ENCODE measurements around the gene PKM.

The PKM gene

GRCh38 chr15:72154316-72154715, 76.7 kb downstream of the PKM start:
- Histone ChIP-seq H3K9ac (ENCODE audit: low read depth, low read length) (no peak overlapping the region), H3K36me3 (ENCODE audit: control insufficient read depth, insufficient read depth, low read length) (no peaks in the 10 kb centered on the region), H3K4me3 (ENCODE audit: low read depth, low read length) (no peak overlapping the region), H3K9me3 (ENCODE audit: control insufficient read depth, insufficient read depth, low read length) (no peaks in the 10 kb centered on the region), H3K4me1 (ENCODE audit: control insufficient read depth, insufficient read depth, low read length) (peaks cover 4% of the 10 kb centered on the region; the same call in 1 of the 2 replicates), H3K27ac (ENCODE audit: low read depth, low read length) (no peak overlapping the region), H3K27me3 (ENCODE audit: control insufficient read depth, insufficient read depth, low read length) (no peaks in the 10 kb centered on the region)

GRCh38 chr15:72153269-72154000, 77.6 kb downstream of the PKM start:
- Histone ChIP-seq H3K4me1 (ENCODE audit: control insufficient read depth, insufficient read depth, low read length) (peaks cover 4% of the 10 kb centered on the region; the same call in 1 of the 2 replicates), H3K27me3 (ENCODE audit: control insufficient read depth, insufficient read depth, low read length) (no peaks in the 10 kb centered on the region), H3K4me3 (ENCODE audit: low read depth, low read length) (no peak overlapping the region), H3K9me3 (ENCODE audit: control insufficient read depth, insufficient read depth, low read length) (no peaks in the 10 kb centered on the region), H3K27ac (ENCODE audit: low read depth, low read length) (no peak overlapping the region), H3K9ac (ENCODE audit: low read depth, low read length) (no peak overlapping the region), H3K36me3 (ENCODE audit: control insufficient read depth, insufficient read depth, low read length) (no peaks in the 10 kb centered on the region)
